Right renal pelvis (tissue), 4 donors: ENCODE data around the gene KPNB1. TPM values are rescaled to one million over a fixed set of nuclear protein-coding genes. Genes with fewer than 3 reads are reported as not detected.

Experiments used
- DNase-seq, 4 donors: peaks; one replicate each; pipeline ENCODE4 v3.0.0-alpha.2; 2013; ENCODE audit warnings: low read depth in 4 of 4, low spot score in 3 of 4, missing footprints in 1 of 4
- polyA plus RNA-seq, 4 donors: library from polyadenylated mRNA; unstranded; fragments of 120-200 nt; gene quantifications; one replicate each; pipeline ENCODE4 v1.2.1, GENCODE V29; 2013; ENCODE audit not compliant: insufficient read length in 4 of 4

Gene KPNB1
- polyA plus RNA-seq = 100 to 1,000 TPM; 222 to 265 (median 250) TPM

DNA sequence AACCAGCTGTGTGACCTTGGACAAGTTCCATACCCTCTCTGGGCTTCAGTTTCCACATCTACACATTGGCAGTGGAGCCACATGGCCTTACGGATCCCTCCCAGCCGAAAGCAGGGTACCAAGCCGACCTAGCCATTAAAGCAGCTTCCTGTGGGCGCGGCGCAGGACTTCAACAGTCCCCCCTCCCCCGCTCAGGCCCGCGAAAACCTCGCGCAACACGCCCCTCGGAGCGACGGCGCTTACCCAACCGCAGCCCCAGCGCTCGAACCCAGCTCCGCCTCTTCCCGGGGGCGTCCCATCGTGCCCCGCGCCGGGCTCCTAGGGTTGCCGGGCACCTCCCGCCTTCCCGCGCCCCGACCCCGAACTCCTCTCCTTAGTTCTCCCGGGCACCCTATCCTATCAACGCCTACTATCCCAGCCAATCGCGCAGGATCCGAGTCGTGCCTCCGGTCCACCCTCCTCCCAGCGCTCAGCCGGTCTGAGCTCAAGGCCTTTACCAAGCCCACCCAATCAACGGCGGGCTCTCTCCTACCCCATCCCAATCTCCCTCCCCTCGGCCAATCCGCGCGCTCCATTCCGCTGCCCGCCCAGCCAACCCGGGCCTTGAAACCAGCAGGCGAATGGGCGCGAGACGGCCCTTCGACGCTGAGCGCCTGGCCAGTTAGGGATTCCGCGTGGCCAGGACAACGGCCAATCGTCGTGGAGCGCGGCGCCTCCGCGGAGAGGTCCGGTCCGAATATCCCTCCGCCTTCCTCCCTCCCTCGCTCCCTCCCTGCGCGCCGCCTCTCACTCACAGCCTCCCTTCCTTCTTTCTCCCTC, at the start of gene KPNB1:
Gene KPNB1, plus strand, starts transcription at position 767 of the 819 bp plus-strand sequence. CDS start 326 bp downstream, outside the sequence.
- peak; percentile 96 to 99 (median 98) for DNase-seq

DNA sequence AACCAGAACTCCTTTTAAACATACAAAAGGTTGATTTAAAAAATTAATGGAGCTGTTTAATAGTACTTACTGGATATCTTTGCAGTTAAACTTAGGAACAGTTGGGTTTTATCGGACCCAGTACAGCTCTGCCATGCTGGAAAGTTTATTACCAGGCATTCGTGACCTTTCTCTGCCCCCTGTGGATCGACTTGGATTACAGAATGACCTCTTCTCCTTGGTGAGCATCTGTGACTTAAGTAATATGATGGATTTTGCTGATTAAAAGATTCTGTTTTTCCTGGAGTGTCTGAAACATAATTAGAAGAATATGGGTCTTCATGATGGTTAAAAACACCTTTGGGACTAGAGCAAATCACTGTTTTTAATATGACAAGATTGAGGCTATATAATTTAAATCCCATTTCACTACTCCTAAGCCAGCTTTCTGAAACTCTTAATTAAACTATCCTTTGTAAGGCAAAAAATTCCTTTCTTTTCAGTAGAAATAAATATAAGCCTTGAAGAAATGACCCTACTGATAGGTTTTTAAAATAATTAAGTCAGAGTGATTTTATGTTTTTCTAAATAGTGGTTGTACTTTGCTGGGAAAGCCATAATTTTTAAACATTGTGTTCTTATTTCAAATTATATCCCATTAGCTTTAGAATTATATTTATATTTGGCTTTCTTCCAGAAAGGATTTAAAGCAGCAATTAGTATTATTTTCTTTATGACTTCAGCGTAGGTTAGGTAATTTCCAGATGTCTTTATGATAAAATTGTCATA, 45.7 kb upstream of the KPNB1 start:
- DNase-seq = no peak

DNA sequence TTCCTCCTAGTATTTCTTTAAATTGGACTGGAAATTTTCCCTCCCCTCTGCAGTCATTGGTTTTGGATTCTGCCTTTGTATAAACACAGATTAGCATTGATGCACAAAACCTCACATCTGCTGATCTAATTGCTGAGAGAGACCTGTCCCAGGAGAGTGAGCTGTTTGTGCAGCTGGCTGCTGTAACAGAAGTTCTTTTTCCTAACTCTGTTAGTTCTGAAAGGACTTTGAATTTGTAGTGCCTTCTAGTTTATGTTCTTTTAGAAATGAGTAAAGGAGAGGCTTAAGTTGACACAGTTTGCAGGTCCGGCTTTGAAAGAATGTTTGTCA, 45.2 kb upstream of the KPNB1 start:
- no peak for DNase-seq

GRCh38 chr17:47605011-47605410, 44.7 kb upstream of the KPNB1 start:
- no peak for DNase-seq

DNA sequence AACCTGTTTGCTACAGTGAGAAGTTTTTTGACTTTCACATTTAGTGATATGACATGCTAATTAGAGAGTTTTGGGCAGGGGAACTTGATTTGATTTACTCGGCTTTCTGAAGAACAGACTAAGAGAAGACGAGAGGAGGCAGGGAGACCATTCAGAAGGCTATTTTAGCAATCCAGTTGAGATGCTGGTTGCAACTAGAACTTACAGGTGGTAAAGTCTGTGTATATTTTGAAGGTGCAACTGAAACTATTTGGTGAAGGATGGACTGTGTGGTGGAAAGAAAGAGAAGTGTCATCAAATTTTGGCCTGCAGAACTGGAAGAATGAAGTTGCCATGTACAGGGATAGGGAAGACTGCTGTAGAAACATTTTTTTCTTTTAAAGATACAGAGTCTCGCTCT, 42.2 kb upstream of the KPNB1 start:
- no peak for DNase-seq

DNA sequence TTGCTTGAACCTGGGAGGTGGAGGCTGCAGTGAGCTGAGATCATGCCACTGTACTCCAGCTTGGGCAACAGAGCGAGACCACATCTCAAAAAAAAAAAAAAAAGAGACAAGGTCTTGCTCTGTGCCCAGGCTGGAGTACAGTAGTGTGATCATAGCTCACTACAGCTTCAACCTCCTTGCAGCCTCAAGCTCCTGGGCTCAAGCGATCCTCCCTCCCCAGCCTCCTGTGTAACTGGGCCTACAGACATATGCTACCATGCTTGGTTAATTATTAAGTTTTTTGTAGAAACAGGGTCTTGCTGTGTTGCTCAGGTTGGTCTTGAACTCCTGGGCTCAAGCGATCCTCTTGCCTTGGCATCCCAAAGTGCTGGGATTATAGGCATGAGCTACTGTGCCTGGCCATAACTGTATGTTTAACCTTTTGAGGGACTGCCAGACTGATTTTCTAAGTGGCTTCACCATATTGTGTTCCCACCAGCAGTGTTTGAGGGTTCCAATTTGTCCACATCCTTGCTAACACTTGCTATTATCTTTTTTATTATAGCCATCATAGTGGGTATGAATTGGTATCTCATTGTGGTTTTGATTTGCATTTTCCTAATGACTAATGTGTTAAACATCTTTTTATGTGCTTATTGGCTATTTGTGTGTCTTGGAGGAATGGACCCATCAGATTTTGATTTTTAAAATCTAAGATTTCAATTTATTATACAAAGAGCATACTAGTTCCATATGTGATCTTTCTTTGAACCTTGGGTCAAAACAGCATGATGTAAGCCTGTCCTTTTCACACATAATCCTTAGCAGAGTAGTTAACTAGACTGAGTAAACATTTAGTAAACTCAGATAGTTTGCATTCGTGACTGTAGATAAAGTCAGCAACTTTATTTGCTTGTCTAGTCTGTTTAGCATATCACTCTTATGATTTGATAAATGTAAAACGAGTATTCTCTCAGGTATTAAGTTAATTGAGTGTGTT, 38.1 kb upstream of the KPNB1 start:
- no peak for DNase-seq

DNA sequence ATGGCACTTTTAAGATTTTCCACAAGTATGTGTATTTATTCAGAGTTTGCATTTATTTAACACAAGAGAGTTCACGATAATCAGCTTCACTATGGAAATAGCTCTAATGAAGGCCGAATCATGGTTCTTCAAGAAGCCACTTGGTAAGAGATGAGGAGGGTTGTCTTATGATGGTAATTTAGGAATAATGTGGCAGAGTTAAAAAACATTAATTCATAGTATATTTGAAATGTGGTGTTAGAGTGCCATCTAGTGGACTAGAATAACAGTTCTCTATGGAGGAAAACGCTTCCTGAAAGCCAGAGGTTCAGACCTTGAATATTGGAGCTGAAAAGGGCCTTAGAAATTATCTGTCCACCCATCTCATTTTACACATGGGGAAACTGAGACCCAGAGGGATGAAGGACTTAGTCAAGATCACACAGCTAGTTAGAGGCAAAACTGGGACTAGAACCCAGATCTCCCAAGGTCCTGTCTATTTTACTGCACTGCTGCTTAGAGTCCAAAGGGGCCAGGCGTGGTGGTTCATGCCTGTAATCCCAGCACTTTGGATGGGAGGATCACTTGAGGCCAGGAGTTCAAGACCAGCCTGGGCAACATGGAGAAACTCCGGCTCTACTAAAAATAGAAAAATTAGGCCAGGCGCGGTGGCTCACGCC, 33.8 kb upstream of the KPNB1 start:
- peak; percentile 28 to 43 (median 34) for DNase-seq

DNA sequence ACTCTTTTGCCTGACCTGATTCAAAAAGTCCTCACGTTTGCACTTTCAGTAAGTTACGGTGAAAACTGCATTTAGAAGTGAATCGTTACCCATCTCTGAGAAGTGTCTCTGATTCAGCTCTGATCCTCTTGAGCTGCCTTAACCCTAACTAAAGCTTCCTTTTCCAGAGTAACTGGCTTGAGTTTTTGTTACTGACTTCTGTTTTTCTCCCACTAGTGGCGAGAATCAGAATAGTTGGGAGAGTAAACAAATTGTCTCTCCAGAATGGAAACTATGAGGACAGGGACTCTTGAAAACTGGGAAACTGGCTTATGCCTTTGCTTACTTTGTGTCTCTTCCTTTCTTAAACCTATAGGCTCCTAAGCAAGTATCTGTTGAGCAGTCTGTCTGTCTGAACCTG, 31.3 kb upstream of the KPNB1 start:
- no peak for DNase-seq

GRCh38 chr17:47620503-47621245, 29.0 kb upstream of the KPNB1 start:
- DNase-seq = no peak

DNA sequence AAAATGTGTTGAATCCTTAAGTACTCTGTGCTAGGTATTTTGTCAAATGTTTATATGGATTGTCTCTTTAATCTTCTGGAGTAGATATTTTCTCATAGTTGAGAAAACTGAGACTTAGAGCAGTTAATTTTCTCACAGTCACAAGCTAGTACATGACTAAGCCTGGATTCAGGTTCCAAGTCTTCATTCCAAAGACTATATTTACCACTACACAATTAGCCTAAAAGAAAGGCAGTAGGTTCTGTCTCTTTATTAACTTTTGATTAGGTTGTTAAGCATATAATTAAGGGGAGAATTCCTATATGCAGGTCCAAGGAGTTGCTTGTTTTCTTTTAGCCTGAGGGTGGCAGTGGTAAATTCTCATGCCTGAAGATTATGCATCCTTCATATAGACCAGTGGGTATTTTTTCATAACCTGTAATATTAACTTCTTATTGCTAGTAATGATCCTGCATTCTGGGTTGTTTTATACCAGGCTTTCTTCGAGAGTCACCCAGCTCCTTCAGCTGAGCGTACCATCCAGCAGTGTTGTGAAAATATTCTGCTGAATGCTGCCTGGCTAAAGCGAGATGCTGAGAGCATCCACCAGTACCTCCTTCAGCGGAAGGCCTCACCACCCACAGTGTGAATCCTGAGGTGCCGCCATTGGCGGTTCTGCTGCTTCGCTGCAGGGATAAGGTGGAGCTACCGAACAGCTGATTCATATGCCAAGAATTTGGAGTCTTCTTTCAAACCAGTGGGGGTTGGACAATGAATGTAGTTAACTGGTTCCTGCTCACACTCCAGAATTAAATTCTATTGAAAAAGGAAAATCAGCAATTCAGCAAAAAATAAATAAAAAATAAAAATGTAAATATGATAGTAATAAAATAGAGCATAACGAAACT, 28.2 kb upstream of the KPNB1 start:
- DNase-seq = no peak

- DNase-seq = no peak
Observed at GRCh38 chr17:47622180-47622549, 27.6 kb upstream of the KPNB1 start.

GRCh38 chr17:47624727-47625068, 25.0 kb upstream of the KPNB1 start:
- no peak for DNase-seq

- no peak for DNase-seq
Observed at GRCh38 chr17:47628014-47628566, 21.6 kb upstream of the KPNB1 start.

GRCh38 chr17:47629826-47630225, 19.9 kb upstream of the KPNB1 start:
- DNase-seq = no peak

DNA sequence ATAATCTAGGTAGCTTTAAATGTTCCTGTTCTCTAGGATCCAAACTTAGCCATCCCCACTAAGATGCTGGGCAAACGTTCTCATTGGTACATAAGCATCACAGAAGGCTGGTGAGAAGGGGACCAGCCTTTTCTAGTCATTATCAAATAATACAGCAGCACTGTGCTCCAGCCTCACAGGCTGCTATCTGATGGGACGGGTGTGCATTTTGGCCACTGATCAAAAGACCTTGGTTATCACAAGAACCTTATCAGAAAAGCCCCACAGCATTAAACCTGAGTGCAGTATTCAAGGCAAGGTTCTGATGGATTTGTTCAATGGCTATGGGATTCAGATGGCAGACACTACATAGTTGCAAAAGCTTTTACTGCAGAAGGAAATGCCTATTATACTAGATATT, 19.1 kb upstream of the KPNB1 start:
- no peak for DNase-seq

GRCh38 chr17:47632991-47633390, 16.7 kb upstream of the KPNB1 start:
- DNase-seq = no peak

GRCh38 chr17:47633996-47634395, 15.7 kb upstream of the KPNB1 start:
- no peak for DNase-seq

GRCh38 chr17:47634870-47635269, 14.8 kb upstream of the KPNB1 start:
- no peak for DNase-seq
